ENCODE data around the gene TRABD2B.

DNA sequence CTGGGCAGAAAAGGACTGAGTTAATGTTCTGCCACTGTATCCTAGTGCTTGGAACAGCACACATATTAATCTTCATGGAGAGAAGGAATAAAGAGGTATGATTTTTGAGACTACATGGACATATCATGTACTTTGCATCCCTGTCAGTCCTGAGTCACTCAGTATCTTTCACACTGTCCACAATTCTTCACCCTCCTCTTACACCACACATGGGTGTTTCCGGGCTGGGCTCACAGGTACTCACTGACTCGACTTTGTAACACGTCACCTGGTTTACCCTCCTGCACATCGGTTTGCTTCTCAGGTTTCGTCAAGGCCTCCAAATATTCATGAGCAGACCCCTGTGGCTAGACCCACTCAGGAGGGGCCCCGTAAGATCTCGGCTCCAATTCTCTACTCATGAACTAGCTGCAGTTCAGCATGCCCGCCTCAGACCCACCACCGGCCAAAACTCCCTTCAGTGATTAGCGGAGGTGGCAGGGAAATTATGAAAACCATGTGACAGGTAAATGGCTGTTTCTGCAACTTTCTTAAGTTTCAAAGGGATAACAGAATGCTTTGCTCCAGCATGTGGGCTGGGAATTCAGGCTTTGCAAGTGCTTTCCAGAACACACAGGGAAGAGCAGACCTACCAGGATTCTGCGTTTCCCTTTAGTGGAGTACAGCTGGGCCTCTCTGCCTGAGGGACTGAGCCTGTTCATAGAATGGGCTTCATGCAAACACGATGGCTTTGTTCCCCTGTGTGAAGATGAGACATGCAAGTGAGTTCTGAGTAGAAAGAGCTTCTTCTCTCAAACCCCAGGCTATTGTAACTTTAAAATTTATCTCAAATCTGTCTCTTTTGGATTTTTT is 31.3 kb upstream of the TRABD2B start:
- TF ChIP-seq, protein P1, sequence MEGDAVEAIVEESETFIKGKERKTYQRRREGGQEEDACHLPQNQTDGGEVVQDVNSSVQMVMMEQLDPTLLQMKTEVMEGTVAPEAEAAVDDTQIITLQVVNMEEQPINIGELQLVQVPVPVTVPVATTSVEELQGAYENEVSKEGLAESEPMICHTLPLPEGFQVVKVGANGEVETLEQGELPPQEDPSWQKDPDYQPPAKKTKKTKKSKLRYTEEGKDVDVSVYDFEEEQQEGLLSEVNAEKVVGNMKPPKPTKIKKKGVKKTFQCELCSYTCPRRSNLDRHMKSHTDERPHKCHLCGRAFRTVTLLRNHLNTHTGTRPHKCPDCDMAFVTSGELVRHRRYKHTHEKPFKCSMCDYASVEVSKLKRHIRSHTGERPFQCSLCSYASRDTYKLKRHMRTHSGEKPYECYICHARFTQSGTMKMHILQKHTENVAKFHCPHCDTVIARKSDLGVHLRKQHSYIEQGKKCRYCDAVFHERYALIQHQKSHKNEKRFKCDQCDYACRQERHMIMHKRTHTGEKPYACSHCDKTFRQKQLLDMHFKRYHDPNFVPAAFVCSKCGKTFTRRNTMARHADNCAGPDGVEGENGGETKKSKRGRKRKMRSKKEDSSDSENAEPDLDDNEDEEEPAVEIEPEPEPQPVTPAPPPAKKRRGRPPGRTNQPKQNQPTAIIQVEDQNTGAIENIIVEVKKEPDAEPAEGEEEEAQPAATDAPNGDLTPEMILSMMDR (conservative IDR thresholded peaks at IDR 0.05), result no peak
- TF ChIP-seq ZFX (IDR thresholded peaks at IDR 0.05), result no peak

All from C4-2B (cell line).